Measurements from ENCODE around the gene COL25A1.

COL25A1 gene

GRCh38 chr4:109231331-109231730 lies 71.1 kb downstream of the COL25A1 start:
- TF ChIP-seq, protein P1, sequence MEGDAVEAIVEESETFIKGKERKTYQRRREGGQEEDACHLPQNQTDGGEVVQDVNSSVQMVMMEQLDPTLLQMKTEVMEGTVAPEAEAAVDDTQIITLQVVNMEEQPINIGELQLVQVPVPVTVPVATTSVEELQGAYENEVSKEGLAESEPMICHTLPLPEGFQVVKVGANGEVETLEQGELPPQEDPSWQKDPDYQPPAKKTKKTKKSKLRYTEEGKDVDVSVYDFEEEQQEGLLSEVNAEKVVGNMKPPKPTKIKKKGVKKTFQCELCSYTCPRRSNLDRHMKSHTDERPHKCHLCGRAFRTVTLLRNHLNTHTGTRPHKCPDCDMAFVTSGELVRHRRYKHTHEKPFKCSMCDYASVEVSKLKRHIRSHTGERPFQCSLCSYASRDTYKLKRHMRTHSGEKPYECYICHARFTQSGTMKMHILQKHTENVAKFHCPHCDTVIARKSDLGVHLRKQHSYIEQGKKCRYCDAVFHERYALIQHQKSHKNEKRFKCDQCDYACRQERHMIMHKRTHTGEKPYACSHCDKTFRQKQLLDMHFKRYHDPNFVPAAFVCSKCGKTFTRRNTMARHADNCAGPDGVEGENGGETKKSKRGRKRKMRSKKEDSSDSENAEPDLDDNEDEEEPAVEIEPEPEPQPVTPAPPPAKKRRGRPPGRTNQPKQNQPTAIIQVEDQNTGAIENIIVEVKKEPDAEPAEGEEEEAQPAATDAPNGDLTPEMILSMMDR (IDR thresholded peaks at IDR 0.05; ENCODE audit: low read depth, low read length, missing control alignments), result no peak
- no peak overlapping the region for H3K4me3 ChIP-seq (replicated peaks; ENCODE audit: low read depth, low read length)
- DNase-seq (ENCODE audit: extremely low read depth, low read depth), result no peak

DNA sequence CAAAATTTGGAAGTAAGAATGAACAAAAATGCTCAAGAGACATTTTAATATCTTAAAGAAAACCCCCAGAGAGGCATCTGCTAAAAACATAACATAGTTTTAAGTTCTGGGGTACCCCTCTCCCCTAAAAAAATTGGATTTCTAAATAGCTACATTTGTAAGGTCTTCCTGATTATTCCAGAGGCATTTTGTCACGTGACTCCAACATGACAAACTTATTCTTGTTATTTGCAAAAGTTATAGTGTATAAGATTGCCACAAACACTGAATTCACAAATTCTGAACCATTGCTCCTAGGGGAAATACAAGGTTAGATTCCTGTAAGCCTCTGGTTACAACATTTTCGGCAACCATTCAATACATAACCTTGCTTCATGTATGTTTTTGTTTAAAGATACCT lies 73.4 kb downstream of the COL25A1 start:
- no peak overlapping the region for H3K4me3 ChIP-seq (replicated peaks; ENCODE audit: low read depth, low read length)
- no peak for DNase-seq (ENCODE audit: extremely low read depth, low read depth)
- TF ChIP-seq, protein P1 (IDR thresholded peaks at IDR 0.05; ENCODE audit: low read depth, low read length, missing control alignments), result no peak

DNA sequence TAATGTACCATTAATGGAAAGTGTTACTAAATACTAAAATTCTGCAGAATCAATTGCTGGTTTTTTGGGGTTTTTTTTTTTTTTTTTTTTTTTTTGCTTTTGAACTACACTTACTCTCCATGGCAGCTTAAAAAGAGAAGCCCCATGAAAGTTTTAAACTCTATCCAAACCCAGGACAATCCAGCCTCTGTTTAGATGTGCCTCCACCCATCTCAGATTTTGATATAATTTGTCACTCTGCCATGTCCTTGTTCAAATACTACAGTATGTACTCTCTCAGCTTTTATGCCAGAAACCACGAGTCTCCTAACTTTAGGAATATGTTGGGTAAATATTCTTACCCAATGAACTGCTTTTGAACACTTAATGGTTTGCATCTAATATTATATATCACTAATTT lies 84.2 kb downstream of the COL25A1 start:
- H3K4me3 ChIP-seq (replicated peaks; ENCODE audit: low read depth, low read length), result no peak overlapping the region
- no peak for DNase-seq (ENCODE audit: extremely low read depth, low read depth)
- TF ChIP-seq, protein P1 (IDR thresholded peaks at IDR 0.05; ENCODE audit: low read depth, low read length, missing control alignments), result no peak

- H3K4me3 ChIP-seq (replicated peaks; ENCODE audit: low read depth, low read length), result no peak overlapping the region
- TF ChIP-seq, protein P1 (IDR thresholded peaks at IDR 0.05; ENCODE audit: low read depth, low read length, missing control alignments), result no peak
- DNase-seq (ENCODE audit: extremely low read depth, low read depth), result no peak
Measured at GRCh38 chr4:109216085-109216696, 86.3 kb downstream of the COL25A1 start.

DNA sequence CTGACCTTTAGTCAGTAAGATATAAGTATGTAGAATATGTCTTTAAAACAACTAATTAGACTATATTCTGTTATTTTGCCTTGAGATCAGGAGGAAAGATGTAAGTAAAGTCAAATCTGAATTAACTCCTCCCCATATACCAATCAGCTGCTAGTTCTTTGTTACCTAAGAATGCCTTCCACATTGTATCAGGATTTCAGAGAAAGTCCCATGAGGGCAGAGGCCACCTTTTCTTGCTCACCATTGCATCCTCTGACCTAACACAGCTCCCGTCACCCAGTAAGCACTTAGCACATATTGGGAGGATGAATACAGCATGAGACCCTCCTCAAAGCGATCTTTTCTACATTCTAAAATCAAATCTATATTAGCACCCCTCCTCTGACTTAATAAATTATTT lies 87.0 kb downstream of the COL25A1 start:
- TF ChIP-seq, protein P1 (IDR thresholded peaks at IDR 0.05; ENCODE audit: low read depth, low read length, missing control alignments), result no peak
- H3K4me3 ChIP-seq (replicated peaks; ENCODE audit: low read depth, low read length), result no peak overlapping the region
- no peak for DNase-seq (ENCODE audit: extremely low read depth, low read depth)

DNA sequence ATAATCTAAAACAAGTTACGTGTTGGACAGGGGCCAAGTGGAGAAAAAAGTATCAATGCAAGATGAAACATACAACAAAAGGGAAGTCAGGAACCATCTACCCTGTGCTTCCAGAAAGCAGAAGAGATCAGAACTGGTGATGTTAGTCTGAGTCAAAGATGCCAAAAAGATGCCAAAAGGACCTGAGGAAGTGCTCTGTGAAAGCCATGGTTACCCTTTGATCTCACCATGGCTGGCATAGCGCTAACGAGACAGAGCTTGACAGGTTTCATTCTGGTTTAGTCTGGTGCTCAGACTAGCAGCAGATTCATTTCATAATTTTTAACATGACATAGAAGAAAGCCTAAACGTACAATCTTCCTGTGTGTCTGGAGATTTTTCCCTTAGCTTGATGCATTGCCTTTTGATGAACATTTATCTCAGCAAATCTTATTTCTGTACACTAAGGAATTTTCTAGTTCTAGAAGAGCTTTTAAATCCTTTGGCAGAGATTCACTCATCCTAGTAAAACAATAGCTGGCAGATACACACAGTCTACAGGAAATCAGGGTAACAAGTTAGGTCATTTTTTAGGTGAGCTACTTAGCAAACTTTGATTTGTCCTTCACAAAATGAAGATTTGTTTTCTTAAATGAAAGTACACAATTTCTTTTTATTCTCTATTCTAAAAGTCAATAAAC lies 87.7 kb downstream of the COL25A1 start:
- DNase-seq (ENCODE audit: extremely low read depth, low read depth), result no peak
- H3K4me3 ChIP-seq (replicated peaks; ENCODE audit: low read depth, low read length), result no peak overlapping the region
- TF ChIP-seq, protein P1 (IDR thresholded peaks at IDR 0.05; ENCODE audit: low read depth, low read length, missing control alignments), result no peak

Measured in HFF-Myc (cell line).